GM03348 (cell line): ENCODE data around the gene WNK2.

Experiments
- DNase-seq: peaks from one replicate; pipeline ENCODE4 v3.0.0; 2012; ENCODE audit warnings: low spot score

WNK2 gene

GRCh38 chr9:93218671-93219420 is 34.9 kb downstream of the WNK2 start:
- no peak for DNase-seq

GRCh38 chr9:93219692-93220091 is 35.8 kb downstream of the WNK2 start:
- no peak for DNase-seq

DNA sequence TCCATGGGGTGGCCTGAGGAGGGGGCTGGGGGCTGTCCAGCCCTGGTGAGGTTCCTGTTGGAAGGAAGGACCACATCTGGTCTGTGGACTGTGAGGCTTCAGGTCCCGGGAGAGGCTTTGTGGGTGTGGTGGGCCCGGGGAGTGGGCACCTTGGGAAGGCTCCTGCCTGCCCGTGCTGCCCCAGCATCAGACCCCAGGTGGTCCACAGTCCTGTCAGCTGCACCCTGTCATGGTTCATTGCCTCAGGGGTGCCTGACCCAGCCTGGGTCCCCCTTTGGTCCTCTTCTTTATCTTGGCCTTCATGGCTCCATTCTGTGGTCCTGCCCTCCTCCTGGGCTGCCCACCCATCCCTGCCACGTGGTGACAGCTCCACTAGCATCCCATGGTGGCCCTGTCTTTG is 36.7 kb downstream of the WNK2 start:
- no peak for DNase-seq

GRCh38 chr9:93221044-93221443 is 37.1 kb downstream of the WNK2 start:
- no peak for DNase-seq

DNA sequence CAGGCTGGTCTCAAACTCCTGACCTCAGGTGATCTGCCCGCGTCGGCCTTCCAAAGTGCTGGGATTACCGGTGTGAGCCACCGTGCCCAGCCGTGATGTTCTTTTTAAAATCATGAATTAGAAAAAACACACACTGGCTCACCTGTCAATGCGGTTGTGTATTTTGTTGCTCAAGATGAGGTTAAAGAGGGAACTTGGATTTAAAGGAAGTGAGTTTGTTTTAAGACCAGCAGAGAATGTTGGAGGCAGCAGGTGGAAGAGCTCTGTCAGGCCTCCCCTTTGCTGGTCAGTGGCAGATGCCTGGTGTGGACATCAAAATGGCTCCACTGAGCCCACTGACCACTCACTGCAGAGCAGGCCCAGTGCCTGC is 38.9 kb downstream of the WNK2 start:
- DNase-seq = no peak

- DNase-seq = peak; percentile 59
These were observed 39.6 kb downstream of the WNK2 start for GRCh38 chr9:93223260-93224180.

DNA sequence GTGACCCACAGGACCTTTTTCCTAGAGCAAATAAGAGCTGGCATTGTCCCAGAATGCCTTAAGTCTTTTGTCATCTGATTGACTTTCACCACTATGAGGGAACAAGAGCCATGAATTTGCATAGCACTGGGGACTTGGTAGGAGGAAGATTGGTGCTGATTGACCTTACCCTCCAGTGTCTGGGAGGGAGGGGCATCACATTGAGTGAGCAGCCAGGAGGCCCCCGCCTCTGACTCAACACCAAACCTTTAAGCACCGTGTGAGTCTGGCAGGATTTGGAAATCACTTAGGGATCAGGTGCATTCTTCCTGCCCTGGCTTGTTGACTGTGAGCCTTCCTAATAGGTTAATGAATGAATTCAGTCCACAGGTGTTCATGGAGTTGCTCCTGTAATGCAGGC is 40.7 kb downstream of the WNK2 start:
- DNase-seq = no peak

DNA sequence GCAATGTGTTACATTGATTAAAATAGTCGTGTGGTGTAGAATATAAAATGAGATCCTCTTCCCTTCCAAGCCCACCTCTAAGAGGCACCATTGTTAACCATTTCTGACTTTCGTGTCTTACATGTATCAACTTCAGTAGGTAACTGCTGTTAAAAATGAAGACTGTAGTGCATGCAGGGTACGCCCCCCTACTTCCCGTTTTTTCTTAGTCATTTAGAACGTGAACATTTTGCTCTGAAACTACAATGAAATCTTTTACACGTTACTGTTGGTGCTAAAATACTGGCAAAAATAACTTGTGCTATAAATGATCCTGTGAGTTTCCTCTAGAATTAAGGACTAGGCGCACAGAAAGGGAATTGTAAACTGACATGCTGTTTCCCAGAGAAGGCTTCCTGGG is 41.5 kb downstream of the WNK2 start:
- DNase-seq = no peak

DNA sequence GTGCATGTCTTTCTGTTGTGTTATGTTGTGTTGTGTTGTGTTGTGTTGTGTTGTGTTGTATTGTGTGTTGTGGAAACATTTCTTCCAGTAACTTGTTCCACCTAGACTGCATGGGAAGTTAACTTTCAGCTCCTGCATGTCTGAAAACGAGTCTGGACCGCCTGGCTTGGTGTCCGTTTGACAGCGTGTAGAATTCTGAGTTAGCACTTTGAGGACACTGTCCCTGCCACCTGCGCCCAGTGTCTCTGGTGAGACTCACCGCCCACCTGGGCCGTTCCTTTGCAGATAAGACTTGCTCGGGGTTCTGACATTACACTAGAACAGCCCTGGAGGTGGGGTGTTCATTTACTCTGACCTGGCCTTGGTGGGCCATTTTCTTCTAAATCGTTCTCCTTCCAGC is 42.0 kb downstream of the WNK2 start:
- no peak for DNase-seq

GRCh38 chr9:93226819-93227218 is 42.9 kb downstream of the WNK2 start:
- DNase-seq = no peak

- DNase-seq = no peak
These were observed 44.1 kb downstream of the WNK2 start for GRCh38 chr9:93228030-93228429.

- DNase-seq = no peak
These were observed 44.5 kb downstream of the WNK2 start for GRCh38 chr9:93228453-93228852.

DNA sequence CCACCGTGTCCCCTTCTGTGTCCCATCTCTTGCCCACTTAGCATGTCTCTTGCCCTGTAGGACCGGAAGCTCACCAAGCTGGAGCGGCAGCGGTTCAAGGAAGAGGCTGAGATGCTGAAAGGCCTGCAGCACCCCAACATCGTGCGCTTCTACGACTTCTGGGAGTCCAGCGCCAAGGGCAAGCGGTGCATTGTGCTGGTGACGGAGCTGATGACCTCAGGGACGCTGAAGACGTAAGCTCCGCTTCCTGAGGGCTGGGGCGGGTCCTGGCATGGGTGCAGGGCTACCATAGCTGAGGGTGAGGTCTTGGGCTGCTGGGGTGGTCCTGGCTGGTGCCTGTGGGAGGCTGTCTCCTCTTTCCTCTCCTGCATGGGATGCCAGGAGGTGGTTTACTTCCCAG is 45.7 kb downstream of the WNK2 start:
- no peak for DNase-seq

- no peak for DNase-seq
These were observed 46.2 kb downstream of the WNK2 start for GRCh38 chr9:93230185-93230584.

- DNase-seq = no peak
These were observed 46.7 kb downstream of the WNK2 start for GRCh38 chr9:93230601-93231000.

- no peak for DNase-seq
These were observed 47.3 kb downstream of the WNK2 start for GRCh38 chr9:93231121-93231694.

DNA sequence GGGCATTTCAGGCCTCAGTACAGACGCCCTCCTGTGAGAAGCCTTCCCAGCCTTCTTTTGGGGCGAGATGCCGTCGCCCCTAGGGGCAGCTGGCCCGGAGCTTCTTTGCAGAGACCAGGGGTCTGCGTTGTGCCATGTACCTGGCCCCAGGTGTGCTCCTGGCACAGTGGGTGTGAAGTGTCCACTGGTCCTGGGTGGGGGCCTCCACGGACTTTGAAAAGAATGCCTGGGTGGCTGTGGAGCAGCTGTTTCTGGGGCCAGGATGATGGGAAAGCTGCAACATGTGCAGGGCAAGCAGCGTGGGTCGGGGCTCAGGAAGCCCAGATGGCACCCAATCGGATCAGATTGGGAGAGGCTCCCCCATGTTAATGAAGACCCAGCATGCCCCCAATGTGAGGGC is 47.8 kb downstream of the WNK2 start:
- no peak for DNase-seq

GRCh38 chr9:93232388-93232960 is 48.5 kb downstream of the WNK2 start:
- no peak for DNase-seq

GRCh38 chr9:93233033-93233432 is 49.1 kb downstream of the WNK2 start:
- no peak for DNase-seq

- DNase-seq = no peak
These were observed 50.7 kb downstream of the WNK2 start for GRCh38 chr9:93234600-93234999.

- DNase-seq = no peak
These were observed 51.5 kb downstream of the WNK2 start for GRCh38 chr9:93235300-93235960.

DNA sequence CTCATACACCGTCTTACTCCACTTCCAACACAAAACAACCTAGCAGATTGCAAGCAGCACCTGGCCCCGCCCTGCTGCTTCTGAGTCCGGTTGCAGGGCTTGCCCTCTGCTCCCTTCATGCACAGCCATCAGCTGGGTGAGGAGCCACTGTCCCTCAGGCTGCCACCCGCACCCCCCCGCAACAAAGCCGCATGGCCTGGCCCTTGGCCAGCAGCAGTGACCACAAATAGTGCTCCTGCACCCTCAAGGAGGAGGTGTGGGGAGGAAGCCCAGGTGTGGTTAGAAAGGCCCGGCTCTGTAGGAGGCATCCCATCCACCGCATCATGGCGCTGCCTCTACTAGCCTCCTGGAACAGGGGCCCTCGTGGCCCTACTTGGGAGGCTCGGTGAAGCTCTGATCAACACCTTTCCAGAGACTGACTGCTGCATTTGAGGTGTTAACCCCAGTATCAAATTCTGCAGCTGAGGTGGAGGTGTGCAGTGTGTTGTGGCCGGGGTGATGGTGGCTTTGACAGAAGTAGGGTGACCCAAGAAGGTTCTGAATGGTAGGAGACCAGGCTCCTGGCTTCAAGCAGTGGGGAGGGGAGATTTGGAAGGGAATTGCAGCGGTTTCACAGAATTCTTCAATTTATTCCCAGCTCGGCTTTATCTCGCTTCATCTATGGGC is 52.7 kb downstream of the WNK2 start:
- no peak for DNase-seq
